ENCODE results near the gene GALM.

GRCh38 chr2:38653380-38653714 lies 12.6 kb upstream of the GALM start:
- TF ChIP-seq EZH2phosphoT487 (conservative IDR thresholded peaks at IDR 0.05; ENCODE audit: low read length) (no peak), CTCF (IDR thresholded peaks at IDR 0.05; ENCODE audit: insufficient read depth, low read length, poor library complexity, severe bottlenecking) (no peak)

All from SU-DHL-6 (cell line).